Esophagus squamous epithelium (tissue), 4 donors: ENCODE measurements around the gene PI4KB.

Experiments used
- POLR2A ChIP-seq, 4 donors: fragments of 450-650 bp; IDR thresholded peaks; one replicate each; pipeline ENCODE4 v1.6.1; 2017; ENCODE audit warnings: antibody characterized with exemption in 4 of 4, mild to moderate bottlenecking in 4 of 4, moderate library complexity in 3 of 4
- TF ChIP-seq, protein P1 (sequence below), 6 experiments: fragments of 450-650 bp in 4 of 6; fragments of 200-600 bp in 2 of 6; sonication (generic) in 2 of 6; IDR thresholded peaks; one replicate each; pipeline ENCODE4 v1.5.1; 2016 to 2019; ENCODE audit warnings: antibody characterized with exemption in 6 of 6, mild to moderate bottlenecking in 4 of 6, moderate library complexity in 4 of 6

GRCh38 chr1:151367658-151368392 is 40.6 kb upstream of the PI4KB start:
- TF ChIP-seq, protein P1, sequence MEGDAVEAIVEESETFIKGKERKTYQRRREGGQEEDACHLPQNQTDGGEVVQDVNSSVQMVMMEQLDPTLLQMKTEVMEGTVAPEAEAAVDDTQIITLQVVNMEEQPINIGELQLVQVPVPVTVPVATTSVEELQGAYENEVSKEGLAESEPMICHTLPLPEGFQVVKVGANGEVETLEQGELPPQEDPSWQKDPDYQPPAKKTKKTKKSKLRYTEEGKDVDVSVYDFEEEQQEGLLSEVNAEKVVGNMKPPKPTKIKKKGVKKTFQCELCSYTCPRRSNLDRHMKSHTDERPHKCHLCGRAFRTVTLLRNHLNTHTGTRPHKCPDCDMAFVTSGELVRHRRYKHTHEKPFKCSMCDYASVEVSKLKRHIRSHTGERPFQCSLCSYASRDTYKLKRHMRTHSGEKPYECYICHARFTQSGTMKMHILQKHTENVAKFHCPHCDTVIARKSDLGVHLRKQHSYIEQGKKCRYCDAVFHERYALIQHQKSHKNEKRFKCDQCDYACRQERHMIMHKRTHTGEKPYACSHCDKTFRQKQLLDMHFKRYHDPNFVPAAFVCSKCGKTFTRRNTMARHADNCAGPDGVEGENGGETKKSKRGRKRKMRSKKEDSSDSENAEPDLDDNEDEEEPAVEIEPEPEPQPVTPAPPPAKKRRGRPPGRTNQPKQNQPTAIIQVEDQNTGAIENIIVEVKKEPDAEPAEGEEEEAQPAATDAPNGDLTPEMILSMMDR (IDR thresholded peaks at IDR 0.05): no peak
- TF ChIP-seq POLR2A (IDR thresholded peaks at IDR 0.05): no peak
